HFF-Myc (cell line): ENCODE results near the gene TULP3.

ENCODE experiments used
- DNase-seq: peaks from one replicate; pipeline ENCODE4 v3.0.0-alpha.2; 2011; ENCODE audit warnings: low read depth; ENCODE audit errors: extremely low read depth
- H3K4me3 ChIP-seq: replicated peaks from 2 replicates; pipeline ENCODE4 v1.5.1; 2011; ENCODE audit warnings: low read depth, mild to moderate bottlenecking, control low read depth, low read length
- TF ChIP-seq, protein P1 (sequence below): IDR thresholded peaks from 2 replicates; pipeline ENCODE4 v1.5.1; 2012; ENCODE audit warnings: mild to moderate bottlenecking, low read depth, low read length, control low read depth; ENCODE audit errors: missing control alignments

Gene TULP3

DNA sequence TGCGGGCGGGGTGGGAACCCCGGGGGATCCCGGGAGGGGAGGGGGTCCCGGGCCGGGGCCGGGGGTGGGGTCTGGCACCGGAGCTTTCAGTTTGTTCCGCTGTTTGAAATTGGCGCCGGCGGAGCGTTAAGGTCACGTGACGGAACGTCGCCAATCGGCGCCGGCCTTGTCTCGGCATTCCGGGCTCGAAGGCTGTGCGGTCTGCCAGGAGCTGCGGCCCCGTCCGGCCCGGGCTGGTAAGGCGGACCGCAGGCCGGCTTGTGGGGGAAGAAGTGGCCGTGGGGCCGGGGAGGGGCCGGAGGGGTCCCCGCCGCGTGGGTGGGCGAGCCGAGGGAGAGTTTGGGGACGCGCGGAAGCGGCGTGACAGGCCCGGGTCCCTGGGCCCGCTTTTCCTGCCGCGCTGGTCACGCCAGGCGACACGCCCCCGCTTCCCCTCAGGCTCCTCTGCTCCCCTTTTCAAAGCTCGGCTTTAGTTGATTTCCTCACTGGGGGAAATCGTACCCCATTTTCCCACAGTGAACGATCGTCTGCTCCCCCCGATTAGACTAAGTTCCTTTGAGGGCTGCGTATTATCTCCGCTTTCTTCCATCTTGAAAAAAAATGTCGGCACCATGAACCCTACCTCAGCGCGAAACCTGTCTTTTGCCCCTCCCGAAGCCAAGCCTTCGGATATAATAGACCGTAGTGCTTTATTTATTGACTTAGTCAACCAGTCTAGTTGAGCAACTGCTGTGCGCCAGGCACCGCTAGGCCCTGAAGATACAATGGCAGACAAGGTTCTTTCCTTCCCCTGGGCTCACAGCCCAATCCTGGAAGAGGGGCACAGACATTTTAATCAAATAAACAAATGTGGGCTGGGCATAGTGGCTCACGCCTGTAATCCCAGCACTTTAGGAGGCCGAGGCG, 13.4 kb upstream of the TULP3 start, which contains the start of the genes FOXM1 and RHNO1:
TSS of gene FOXM1 (minus strand) at position 128 of the 906 bp plus-strand sequence. CDS start 2,696 bp downstream, outside the sequence.
TSS of gene RHNO1 (plus strand) at position 177 of the 906 bp plus-strand sequence. CDS start 8,144 bp downstream, outside the sequence.
- DNase-seq: no peak
- TF ChIP-seq, protein P1, sequence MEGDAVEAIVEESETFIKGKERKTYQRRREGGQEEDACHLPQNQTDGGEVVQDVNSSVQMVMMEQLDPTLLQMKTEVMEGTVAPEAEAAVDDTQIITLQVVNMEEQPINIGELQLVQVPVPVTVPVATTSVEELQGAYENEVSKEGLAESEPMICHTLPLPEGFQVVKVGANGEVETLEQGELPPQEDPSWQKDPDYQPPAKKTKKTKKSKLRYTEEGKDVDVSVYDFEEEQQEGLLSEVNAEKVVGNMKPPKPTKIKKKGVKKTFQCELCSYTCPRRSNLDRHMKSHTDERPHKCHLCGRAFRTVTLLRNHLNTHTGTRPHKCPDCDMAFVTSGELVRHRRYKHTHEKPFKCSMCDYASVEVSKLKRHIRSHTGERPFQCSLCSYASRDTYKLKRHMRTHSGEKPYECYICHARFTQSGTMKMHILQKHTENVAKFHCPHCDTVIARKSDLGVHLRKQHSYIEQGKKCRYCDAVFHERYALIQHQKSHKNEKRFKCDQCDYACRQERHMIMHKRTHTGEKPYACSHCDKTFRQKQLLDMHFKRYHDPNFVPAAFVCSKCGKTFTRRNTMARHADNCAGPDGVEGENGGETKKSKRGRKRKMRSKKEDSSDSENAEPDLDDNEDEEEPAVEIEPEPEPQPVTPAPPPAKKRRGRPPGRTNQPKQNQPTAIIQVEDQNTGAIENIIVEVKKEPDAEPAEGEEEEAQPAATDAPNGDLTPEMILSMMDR: no peak
- H3K4me3 ChIP-seq: peak within 1 kb of the TSS; percentile 85

- DNase-seq: no peak
- TF ChIP-seq, protein P1: no peak
- peak overlapping the region; percentile 85 for H3K4me3 ChIP-seq
Observed at GRCh38 chr12:2877953-2878732, 12.5 kb upstream of the TULP3 start.

DNA sequence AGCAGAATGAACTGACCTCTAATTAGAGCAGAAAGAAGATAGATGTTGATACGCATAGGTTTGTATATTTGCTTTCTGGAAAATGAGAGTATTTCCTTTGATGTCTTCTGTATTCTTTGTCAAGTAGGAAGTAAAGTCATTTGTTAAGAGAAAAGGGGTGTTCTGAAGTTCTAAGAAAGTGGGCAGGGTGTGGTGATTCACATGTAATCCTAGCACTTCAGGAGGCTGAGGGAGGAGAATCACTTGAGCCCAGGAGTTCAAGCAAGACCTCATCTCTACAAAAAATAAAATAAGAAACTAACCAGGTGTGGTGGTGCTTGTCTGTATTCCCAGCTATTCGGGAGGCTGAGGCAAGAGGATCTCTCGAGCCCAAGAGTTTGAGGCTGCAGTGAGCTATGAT, 10.8 kb upstream of the TULP3 start:
- no peak for DNase-seq
- no peak overlapping the region for H3K4me3 ChIP-seq
- TF ChIP-seq, protein P1: no peak

GRCh38 chr12:2884810-2885209, 5.9 kb upstream of the TULP3 start:
- H3K4me3 ChIP-seq: no peak overlapping the region
- TF ChIP-seq, protein P1: no peak
- no peak for DNase-seq

GRCh38 chr12:2886768-2887450, 3.8 kb upstream of the TULP3 start:
- TF ChIP-seq, protein P1: no peak
- no peak for DNase-seq

GRCh38 chr12:2890001-2890387, 697 bp upstream of the TULP3 start:
- TF ChIP-seq, protein P1: no peak
- peak overlapping the region; percentile 85 for H3K4me3 ChIP-seq
- DNase-seq: no peak

More at GRCh38 chr12:2886768-2887450, 3.8 kb upstream of the TULP3 start:
- no peak overlapping the region for H3K4me3 ChIP-seq
